K562 (cell line): ENCODE data around the gene IREB2. TPM values are rescaled to one million over a fixed set of nuclear protein-coding genes. Genes with fewer than 3 reads are reported as not detected.
A peak's percentile ranks its signal among the peaks of the same experiment; 100 is the strongest.

ENCODE experiments used
- BCLAF1 ChIP-seq, 2 experiments: fragments of 450-650 bp in 1 of 2; IDR thresholded peaks; 2 replicates each; pipeline ENCODE4 v1.6.1; 2011 to 2017; ENCODE audit warnings: low read depth in 2 of 2, antibody characterized with exemption in 1 of 2, borderline replicate concordance in 1 of 2, low read length in 1 of 2, mild to moderate bottlenecking in 1 of 2, mixed read lengths in 1 of 2; ENCODE audit not compliant: control insufficient read depth in 1 of 2
- E2F6 ChIP-seq, 2 experiments: IDR thresholded peaks; 2 replicates each; pipeline ENCODE4 v1.6.1; 2011; ENCODE audit warnings: borderline replicate concordance in 1 of 2, control low read depth in 1 of 2, low read depth in 1 of 2, low read length in 1 of 2, mild to moderate bottlenecking in 1 of 2, mixed read lengths in 1 of 2, moderate library complexity in 1 of 2; ENCODE audit not compliant: insufficient read depth in 1 of 2, insufficient read length in 1 of 2, poor library complexity in 1 of 2, severe bottlenecking in 1 of 2; ENCODE audit errors: extremely low read depth in 1 of 2
- HOMEZ ChIP-seq: fragments of 250-450 bp; sonication (Bioruptor Pico); IDR thresholded peaks from 2 replicates; pipeline ENCODE4 v1.4.0; 2020; ENCODE audit warnings: mild to moderate bottlenecking, moderate library complexity
- MCM2 ChIP-seq: fragments of 450-650 bp; IDR thresholded peaks from 2 replicates; pipeline ENCODE4 v1.6.1; 2017; ENCODE audit warnings: low read depth, mild to moderate bottlenecking
- NRF1 ChIP-seq, 2 experiments: fragments of 450-650 bp; IDR thresholded peaks in 1 of 2; conservative IDR thresholded peaks in 1 of 2; 2 replicates each; pipeline ENCODE4 v1.6.1; 2014; ENCODE audit warnings: mild to moderate bottlenecking in 2 of 2
- PREB ChIP-seq: sonication (generic); formaldehyde crosslinking; IDR thresholded peaks from 2 replicates; pipeline ENCODE4 v1.8.1; 2023; ENCODE audit warnings: mild to moderate bottlenecking, missing genetic modification reagents
- RBBP5 ChIP-seq: fragments of 200-600 bp; sonication (generic); IDR thresholded peaks from 2 replicates; pipeline ENCODE4 v1.6.1; 2012; ENCODE audit warnings: borderline replicate concordance, mild to moderate bottlenecking, low read length, control low read depth, inconsistent platforms; ENCODE audit not compliant: insufficient read depth, poor library complexity, severe bottlenecking
- RBM34 ChIP-seq: fragments of 200-400 bp; formaldehyde crosslinking; IDR thresholded peaks from 2 replicates; pipeline ENCODE4 v1.6.1; 2018; ENCODE audit warnings: low read length, borderline replicate concordance; ENCODE audit not compliant: insufficient read depth
- SFPQ ChIP-seq: fragments of 200-400 bp; formaldehyde crosslinking; IDR thresholded peaks from 2 replicates; pipeline ENCODE4 v1.6.1; 2017; ENCODE audit warnings: mild to moderate bottlenecking, low read depth, low read length, moderate library complexity
- SRSF1 ChIP-seq: fragments of 200-400 bp; formaldehyde crosslinking; IDR thresholded peaks from 2 replicates; pipeline ENCODE4 v1.6.1; 2017; ENCODE audit warnings: mild to moderate bottlenecking, low read depth, low read length, moderate library complexity
- THRA ChIP-seq: fragments of 450-650 bp; IDR thresholded peaks from 2 replicates; pipeline ENCODE4 v1.6.1; 2017; ENCODE audit warnings: mild to moderate bottlenecking, moderate library complexity
- ZNF217 ChIP-seq: sonication (generic); formaldehyde crosslinking; IDR thresholded peaks from 2 replicates; pipeline ENCODE4 v1.8.0; 2022; ENCODE audit warnings: mild to moderate bottlenecking, missing genetic modification reagents
- ZNF263 ChIP-seq: sonication (generic); formaldehyde crosslinking; IDR thresholded peaks from 2 replicates; pipeline ENCODE4 v1.8.0; 2022; ENCODE audit warnings: mild to moderate bottlenecking, missing genetic modification reagents, borderline replicate concordance
- polyA plus RNA-seq, 8 experiments: library from polyadenylated mRNA; depleted of rRNA in 4 of 8; stranded (reverse) in 5 of 8; unstranded in 3 of 8; fragments of >200 nt; fragmentation: Nextera tagmentation in 2 of 8; fragmentation: Illumina TruSeq in 1 of 8; extraction: Ambion mirVana in 2 of 8; extraction: Trizol in 1 of 8; gene quantifications; 2 replicates each; pipeline versions ENCODE4 v1.2.1 to v1.2.3, GENCODE V29; 2011 to 2014; ENCODE audit warnings: inconsistent platforms in 1 of 8, missing spikeins in 1 of 8
- total RNA-seq, 7 experiments: library from RNA; depleted of rRNA in 6 of 7; stranded (reverse); fragments of >200 nt in 6 of 7; fragmentation: Illumina TruSeq in 2 of 7; extraction: Trizol in 2 of 7; gene quantifications; 2 replicates each; pipeline versions ENCODE4 v1.2.1 to v1.2.3, GENCODE V29; 2011 to 2021; ENCODE audit warnings: low replicate concordance in 1 of 7

The IREB2 gene
- total and polyA plus RNA-seq, 9 of the 15 experiments (the other 6 are each of a cell fraction or from before 2014, with no cell fraction given) = 16.8 to 61.7 (median 34.0) TPM

- TF ChIP-seq HOMEZ (CRISPR knock-in tag) (no peak), RBBP5 (no peak), BCLAF1 (IDR thresholded peaks at IDR 0.05; ENCODE audit: borderline replicate concordance in 1 of 2, control insufficient read depth in 1 of 2, low read depth in 2 of 2, low read length in 1 of 2) (no peak), RBM34 (no peak), THRA (no peak), E2F6 (IDR thresholded peaks at IDR 0.05; ENCODE audit: borderline replicate concordance in 1 of 2, extremely low read depth in 1 of 2, insufficient read depth in 1 of 2, insufficient read length in 1 of 2, low read depth in 1 of 2, low read length in 1 of 2, poor library complexity in 1 of 2, severe bottlenecking in 1 of 2) (peak in 1 of 2 experiments; percentile 38), SRSF1 (no peak), SFPQ (no peak), MCM2 (0 out of 2 replicates have a peak, but pooled peaks have one; percentile 37), NRF1 (conservative IDR thresholded peaks at IDR 0.05 in 1 of 2, IDR thresholded peaks at IDR 0.05 in 1 of 2) (peak; percentile 83 to 85), ZNF263 (peak; percentile 98), PREB (CRISPR knock-in tag) (no peak), ZNF217 (CRISPR knock-in tag) (no peak)
Observed at GRCh38 chr15:78437762-78438618, at the start of gene IREB2 (continued).
